Neural progenitor cell (in vitro differentiated cells): ENCODE measurements around the gene RASAL3.

ENCODE experiments used
- EZH2 ChIP-seq: fragments of 200-600 bp; sonication (generic); IDR thresholded peaks from 2 replicates; pipeline ENCODE4 v1.6.1; 2017; ENCODE audit warnings: antibody characterized with exemption, mild to moderate bottlenecking, moderate library complexity
- TF ChIP-seq, protein P1 (sequence below): fragments of 200-600 bp; sonication (generic); IDR thresholded peaks from 2 replicates; pipeline ENCODE4 v1.5.1; 2017; ENCODE audit warnings: antibody characterized with exemption, mild to moderate bottlenecking

DNA sequence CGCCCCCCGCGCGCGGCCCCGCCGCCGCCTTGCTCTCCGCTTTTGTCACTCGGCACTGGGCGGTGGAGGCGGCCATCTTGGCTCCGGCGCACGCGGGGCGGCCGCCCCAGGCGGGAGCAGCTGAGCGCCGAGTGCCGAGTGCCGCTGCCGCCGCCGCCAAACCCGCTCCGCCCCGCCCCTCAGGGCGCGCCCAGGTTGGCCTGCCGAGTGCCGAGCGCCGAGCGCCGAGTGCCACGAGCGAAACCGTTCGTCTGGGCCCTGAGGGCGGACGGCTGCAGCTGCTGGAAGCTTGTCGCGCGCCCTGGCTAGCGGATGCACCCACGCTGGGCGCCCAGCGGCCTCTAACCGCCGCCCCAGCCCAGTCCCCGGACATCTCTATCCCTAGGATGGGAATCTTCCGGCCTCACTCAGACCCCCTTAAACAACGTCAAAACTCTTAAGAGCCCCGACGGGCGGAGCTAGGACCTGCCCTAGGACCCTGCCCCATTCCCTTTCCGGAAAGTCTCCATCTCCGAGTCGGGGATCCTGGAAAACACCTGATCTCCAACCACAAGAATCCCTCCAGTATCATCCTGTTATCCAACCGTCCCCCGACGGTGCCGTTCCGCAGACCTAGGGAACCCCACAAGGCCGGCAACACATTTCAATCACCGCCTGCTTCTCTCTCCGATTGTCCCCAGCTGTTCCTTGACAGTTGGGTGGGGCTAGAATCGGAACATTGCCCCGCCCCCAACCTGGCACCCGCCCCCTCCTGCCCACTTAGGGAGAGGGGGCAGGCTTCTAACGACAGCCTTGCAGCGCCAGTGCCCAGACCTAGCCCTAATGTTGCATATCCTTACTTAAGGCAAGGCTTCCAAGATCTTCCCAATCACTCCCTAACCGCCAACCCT, 31.5 kb downstream of the RASAL3 start:
- TF ChIP-seq, protein P1, sequence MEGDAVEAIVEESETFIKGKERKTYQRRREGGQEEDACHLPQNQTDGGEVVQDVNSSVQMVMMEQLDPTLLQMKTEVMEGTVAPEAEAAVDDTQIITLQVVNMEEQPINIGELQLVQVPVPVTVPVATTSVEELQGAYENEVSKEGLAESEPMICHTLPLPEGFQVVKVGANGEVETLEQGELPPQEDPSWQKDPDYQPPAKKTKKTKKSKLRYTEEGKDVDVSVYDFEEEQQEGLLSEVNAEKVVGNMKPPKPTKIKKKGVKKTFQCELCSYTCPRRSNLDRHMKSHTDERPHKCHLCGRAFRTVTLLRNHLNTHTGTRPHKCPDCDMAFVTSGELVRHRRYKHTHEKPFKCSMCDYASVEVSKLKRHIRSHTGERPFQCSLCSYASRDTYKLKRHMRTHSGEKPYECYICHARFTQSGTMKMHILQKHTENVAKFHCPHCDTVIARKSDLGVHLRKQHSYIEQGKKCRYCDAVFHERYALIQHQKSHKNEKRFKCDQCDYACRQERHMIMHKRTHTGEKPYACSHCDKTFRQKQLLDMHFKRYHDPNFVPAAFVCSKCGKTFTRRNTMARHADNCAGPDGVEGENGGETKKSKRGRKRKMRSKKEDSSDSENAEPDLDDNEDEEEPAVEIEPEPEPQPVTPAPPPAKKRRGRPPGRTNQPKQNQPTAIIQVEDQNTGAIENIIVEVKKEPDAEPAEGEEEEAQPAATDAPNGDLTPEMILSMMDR, result no peak
- no peak for TF ChIP-seq EZH2
